Measurements from ENCODE around the gene GPRC5D. TPM values are rescaled to one million over a fixed set of nuclear protein-coding genes. Genes with fewer than 3 reads are reported as not detected.

The GPRC5D gene
- total RNA-seq, 6 experiments from 2014 or later: not detected

GRCh38 chr12:12909995-12910420 lies 42.0 kb downstream of the GPRC5D start:
- Histone ChIP-seq H3K36me3 (no peaks in the 10 kb centered on the region), H3K27ac (no peak overlapping the region), H3K4me1 (no peaks in the 10 kb centered on the region), H3K9me3 (no peaks in the 10 kb centered on the region), H3K27me3 (no peaks in the 10 kb centered on the region), H3K4me3 (no peak overlapping the region)
- WGBS (ENCODE audit: insufficient coverage, low coverage, low lambda C conversion rate, missing lambda C conversion rate): 42% methylated on average over 4 of the region's 4 CpGs
- DNase-seq: no peak
- ATAC-seq: peak in 2 of 4 donors; percentile 14 to 41
- intact Hi-C loops (cut with DNase I): loop anchor here (10.0 kb wide), 3 partner anchors 65 to 305 kb away; no protein-coding TSS in a partner anchor
- TF ChIP-seq POLR2A (IDR thresholded peaks at IDR 0.05) (no peak), CTCF (IDR thresholded peaks at IDR 0.05) (no peak)

GRCh38 chr12:12909228-12909994 lies 42.6 kb downstream of the GPRC5D start:
- H3K9me3 ChIP-seq: no peaks in the 10 kb centered on the region
- intact Hi-C loops (cut with DNase I): no loop called here
- ATAC-seq: no peak
- no peak overlapping the region for H3K27ac ChIP-seq
- no peak overlapping the region for H3K4me3 ChIP-seq
- TF ChIP-seq POLR2A (IDR thresholded peaks at IDR 0.05) (no peak), CTCF (IDR thresholded peaks at IDR 0.05) (no peak)
- no peaks in the 10 kb centered on the region for H3K27me3 ChIP-seq
- DNase-seq: no peak
- H3K36me3 ChIP-seq: no peaks in the 10 kb centered on the region
- H3K4me1 ChIP-seq: no peaks in the 10 kb centered on the region
- 46% methylated on average over 4 of the region's 4 CpGs for WGBS (ENCODE audit: insufficient coverage, low coverage, low lambda C conversion rate, missing lambda C conversion rate)

- Histone ChIP-seq H3K4me1 (no peaks in the 10 kb centered on the region), H3K9me3 (no peaks in the 10 kb centered on the region), H3K27ac (no peak overlapping the region), H3K27me3 (no peaks in the 10 kb centered on the region), H3K36me3 (no peaks in the 10 kb centered on the region), H3K4me3 (no peak overlapping the region)
- DNase-seq (no peak), ATAC-seq (no peak)
- 63% methylated on average over 10 of the region's 12 CpGs for WGBS (ENCODE audit: insufficient coverage, low coverage, low lambda C conversion rate, missing lambda C conversion rate)
- intact Hi-C loops (cut with DNase I): no loop called here
- no peak for TF ChIP-seq CTCF (IDR thresholded peaks at IDR 0.05)
- TF ChIP-seq POLR2A (IDR thresholded peaks at IDR 0.05): no peak
Measured at GRCh38 chr12:12908711-12909110, 43.3 kb downstream of the GPRC5D start.

- WGBS (ENCODE audit: insufficient coverage, low coverage, low lambda C conversion rate, missing lambda C conversion rate): 78% methylated on average over 10 of the region's 14 CpGs
- intact Hi-C loops (cut with DNase I): no loop called here
- ATAC-seq (no peak), DNase-seq (no peak)
- Histone ChIP-seq H3K4me3 (no peak overlapping the region), H3K9me3 (no peaks in the 10 kb centered on the region), H3K36me3 (no peaks in the 10 kb centered on the region), H3K27ac (no peak overlapping the region), H3K27me3 (no peaks in the 10 kb centered on the region), H3K4me1 (no peaks in the 10 kb centered on the region)
- TF ChIP-seq CTCF (IDR thresholded peaks at IDR 0.05) (no peak), POLR2A (IDR thresholded peaks at IDR 0.05) (no peak)
Measured at GRCh38 chr12:12908252-12908651, 43.7 kb downstream of the GPRC5D start.

Data from right lobe of liver (tissue), 6 donors.